Right hindlimb (tissue), 1 donor: Measurements from ENCODE around the gene ZNF546.
"Not testable (repeated sequence)": the region's sequence is repeated elsewhere in the genome, so short reads cannot be mapped to it uniquely, and the experiment has no call there.

ENCODE experiments used
- DNase-seq: peaks from one replicate; pipeline ENCODE4 v3.0.0-alpha.2; 2018

Gene ZNF546

DNA sequence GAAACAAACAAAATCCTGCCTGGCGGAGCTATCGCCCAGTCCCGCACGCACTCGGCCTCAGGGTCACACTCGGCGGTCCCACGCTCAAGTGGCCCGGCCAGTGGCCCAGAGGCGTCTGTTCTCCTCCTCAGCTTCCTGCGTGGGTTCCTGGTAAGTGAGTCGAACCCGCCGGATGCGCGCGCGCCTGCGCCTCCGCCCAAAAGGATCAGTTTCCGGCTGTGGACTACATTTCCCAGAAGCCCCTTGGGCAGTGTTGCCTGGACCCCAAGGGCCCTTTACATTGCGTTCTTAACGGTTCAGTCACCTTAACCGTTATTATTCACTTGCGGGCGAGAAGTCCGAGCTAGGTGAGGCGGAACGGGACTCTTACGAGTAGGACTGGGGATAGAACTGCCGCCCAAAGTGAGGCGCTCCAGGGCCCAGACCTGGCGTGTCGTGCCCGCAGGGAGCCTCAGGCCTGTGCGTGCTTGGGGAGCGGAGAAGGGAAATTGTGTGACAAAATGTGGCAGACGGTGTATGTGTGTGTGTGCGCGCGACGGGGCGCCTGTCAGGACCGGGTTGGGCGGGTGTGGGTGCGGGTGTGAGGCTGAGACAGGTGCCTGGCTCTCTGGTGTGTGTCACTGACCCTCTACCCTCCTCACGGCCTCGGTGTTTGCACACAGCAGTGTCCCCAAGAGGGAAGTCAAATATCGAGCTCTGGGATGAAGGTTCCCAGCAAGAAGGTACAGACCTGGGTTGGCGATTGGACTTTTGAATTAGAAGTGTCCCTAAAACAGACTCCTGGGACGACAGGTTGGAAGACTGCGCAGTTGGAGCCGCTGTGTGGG, at the start of gene ZNF546:
ZNF546 (plus strand) TSS at position 250 of the 827 bp plus-strand sequence. CDS start 1,267 bp downstream, outside the sequence.
- DNase-seq, result peak; percentile 94

DNA sequence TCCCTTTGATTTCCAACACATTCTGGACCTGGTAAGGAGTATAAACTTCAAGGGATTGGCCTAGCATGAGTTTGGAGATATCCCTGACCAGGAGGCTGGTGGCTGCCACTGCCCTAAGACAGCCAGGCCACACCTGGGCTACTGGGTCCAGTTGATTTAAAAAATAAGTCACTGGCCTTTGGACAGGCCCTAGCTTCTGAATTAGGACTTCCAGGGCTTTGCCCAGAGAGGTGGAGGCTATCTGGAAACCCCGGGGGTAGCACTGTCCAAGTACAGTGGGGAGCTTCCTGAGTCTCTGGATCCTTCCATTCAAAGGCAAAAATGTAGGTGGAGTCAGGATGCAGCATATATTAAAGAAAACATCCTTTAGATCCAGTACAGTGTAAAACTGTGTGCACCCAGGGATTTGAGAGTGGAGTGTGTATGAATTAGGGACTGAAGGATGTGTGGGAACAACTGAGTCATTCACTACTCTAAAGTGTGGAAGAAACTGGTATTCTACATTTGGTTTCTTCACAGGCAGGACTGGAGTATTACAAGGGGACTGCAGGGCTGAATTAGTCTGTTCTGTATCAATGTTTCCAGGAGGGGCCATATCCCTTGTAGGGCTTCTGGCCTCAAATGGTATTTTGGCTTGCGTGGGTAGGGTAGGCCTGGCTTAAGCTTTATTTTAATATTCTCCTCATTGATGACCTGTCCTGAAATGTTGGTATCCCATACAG, 47.7 kb upstream of the ZNF546 start:
- DNase-seq, result no peak

DNA sequence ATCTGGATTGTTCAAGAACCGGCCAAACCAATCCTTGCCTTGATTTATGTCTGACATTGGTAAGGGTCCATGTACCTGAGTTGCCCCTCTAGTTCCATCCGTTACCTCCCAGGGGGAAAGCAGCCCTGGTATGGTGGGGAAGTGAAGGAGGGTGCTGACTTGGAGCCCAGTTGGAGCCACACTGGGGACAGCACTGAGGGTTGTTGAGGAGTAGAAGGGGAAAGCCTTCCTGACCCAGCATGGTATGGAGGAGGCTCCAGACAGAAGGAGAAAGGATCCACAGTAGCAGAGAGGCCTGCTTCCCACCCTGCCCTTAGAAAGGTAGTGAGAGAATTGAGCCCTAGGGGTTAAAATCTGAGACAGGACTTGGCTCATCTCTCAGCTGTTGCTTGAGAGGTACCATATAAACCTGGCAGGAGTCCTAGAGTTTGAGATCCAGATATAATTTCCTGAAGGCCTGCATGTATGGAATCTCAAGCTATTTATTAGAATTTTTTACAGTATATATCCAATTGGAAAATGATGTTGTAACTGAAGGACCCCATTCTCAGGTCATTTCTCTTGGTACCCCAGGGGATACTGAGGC, 45.7 kb upstream of the ZNF546 start:
- DNase-seq, result no peak

DNA sequence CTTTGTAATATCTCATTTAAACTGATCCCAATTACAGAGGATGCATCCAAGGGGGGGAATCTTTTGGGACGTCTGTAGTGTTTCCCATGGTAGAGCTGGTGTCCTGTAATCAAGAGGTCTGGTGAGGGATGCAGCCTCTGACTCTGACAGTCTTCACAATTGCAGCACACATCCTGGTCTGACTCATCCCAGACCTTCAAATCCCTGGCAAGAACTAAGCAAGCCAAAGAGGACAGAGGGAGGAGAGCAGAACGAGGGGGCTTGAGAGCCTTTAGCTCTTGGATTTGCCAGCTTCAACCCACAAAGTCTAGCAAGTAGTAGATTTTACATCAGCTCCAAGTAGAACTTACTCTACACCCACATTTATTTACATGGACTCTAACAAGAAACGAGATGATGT, 45.2 kb upstream of the ZNF546 start:
- no peak for DNase-seq

DNA sequence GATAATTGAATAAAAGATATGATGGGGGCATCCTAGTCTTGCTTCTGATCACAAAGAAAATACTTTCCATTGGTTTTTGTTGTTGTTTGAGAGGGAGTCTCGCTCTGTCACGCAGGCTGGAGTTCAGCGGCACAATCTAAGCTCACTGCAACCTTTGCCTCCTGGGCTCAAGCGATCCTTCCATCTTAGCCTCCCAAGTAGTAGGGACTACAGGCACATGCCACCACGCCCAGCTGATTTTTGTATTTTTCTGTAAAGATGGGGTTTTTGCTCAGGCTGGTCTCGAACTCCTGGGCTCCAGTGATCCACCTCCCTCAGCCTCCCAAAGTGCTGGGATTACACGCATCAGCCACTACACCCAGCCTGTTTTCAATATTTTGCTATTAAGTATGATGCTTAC, 42.9 kb upstream of the ZNF546 start:
- no peak for DNase-seq

DNA sequence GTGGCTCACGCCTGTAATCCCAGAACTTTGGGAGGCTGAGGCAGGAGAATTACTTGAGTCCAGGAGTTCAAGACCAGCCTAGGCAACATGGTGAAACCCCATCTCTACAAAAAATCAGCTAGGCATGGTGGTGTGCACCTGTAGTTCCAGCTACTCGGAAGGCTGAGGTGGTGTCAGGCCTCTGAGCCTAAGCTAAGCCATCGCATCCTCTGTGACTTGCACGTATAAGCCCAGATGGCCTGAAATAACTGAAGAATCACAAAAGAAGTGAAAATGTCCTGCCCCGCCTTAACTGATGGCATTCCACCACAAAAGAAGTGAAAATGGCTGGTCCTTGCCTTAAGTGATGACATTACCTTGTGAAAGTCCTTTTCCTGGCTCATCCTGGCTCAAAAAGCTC, 39.0 kb upstream of the ZNF546 start:
- DNase-seq, result not testable (repeated sequence)

DNA sequence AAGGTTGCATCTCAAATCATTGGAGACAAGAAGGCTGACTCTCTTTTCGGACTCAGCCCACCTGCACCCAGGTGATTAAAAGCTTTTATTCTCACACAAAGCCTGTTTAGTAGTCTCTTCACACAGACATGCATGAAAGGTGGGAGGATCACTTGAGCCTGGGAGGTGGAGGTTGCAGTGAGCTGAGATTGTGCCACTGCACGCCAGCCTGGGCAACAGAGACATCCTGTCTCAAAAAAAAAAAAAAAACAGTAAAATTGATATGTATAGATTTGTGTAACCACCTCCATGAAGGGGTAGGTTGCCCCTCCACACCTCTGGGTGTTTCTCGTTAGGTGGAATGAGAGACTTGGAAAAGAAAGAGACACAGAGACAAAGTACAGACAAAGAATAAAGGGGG, 37.9 kb upstream of the ZNF546 start:
- DNase-seq, result not testable (repeated sequence)

DNA sequence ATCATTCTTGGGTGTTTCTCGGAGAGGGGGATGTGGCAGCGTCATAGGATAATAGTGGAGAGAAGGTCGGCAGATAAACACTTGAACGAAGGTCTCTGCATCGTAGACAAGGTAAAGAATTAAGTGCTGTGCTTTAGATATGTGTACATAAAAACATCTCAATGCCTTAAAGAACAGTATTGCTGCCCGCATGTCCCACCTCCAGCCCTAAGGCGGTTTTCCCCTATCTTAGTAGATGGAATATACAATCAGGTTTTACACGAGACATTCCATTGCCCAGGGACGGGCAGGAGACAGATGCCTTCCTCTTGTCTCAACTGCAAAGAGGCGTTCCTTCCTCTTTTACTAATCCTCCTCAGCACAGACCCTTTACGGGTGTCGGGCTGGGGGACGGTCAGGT, 37.5 kb upstream of the ZNF546 start:
- DNase-seq, result not testable (repeated sequence)

DNA sequence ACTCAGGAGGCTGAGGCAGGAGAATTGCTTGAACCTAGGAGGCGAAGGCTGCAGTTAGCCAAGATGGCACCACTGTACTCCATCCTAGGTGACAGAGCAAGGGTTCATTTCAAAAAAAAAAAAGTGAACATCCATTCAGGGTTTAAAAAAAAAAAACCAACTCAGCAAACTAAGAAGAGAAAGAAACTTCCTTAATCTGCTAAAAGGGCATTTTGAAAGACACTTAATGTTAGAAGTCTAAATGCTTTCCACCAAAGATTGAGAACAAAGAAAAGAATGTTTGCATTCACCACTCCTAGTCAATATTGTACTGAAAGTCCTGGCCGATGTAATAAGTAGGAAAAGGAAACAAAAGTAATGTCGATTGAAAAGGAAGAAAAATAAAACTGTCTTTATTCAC, 33.0 kb upstream of the ZNF546 start:
- no peak for DNase-seq

DNA sequence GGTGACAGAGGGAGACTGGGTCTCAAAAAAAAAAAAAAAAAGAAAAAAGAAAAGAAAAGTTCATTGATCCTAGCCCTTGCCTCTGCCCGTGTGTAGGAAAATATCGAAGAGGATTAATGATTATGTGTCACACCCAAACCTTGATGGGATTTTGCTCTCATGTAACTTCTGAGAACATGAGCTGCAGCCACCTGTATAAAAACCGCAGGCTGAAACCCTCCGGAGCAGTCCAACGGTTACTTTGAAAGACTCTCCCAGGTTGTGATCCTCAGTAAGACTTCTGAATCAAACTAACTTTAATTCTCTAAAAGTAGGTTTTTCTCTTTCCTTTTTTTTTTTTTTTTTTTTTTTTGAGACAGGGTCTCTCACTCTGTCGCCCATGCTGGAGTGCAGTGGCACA, 30.2 kb upstream of the ZNF546 start:
- DNase-seq, result no peak

DNA sequence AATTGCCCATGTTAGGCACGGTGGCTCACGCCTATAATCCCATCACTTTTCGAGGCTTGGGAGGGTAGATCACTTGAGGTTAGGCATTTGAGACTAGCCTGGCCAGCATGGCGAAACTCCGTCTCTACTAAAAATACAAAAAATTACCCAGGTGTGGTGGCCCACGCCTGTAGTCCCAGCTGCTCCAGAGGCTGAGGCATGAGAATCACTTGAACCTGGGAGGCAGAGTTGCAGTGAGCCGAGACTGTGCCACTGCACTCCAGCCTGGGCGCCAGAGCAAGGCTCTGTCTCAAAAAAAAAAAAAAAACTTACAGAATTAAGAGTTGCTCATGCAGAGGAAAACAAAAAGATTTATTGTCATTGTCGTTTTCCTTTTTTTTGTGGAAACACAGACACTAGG, 29.3 kb upstream of the ZNF546 start:
- no peak for DNase-seq

DNA sequence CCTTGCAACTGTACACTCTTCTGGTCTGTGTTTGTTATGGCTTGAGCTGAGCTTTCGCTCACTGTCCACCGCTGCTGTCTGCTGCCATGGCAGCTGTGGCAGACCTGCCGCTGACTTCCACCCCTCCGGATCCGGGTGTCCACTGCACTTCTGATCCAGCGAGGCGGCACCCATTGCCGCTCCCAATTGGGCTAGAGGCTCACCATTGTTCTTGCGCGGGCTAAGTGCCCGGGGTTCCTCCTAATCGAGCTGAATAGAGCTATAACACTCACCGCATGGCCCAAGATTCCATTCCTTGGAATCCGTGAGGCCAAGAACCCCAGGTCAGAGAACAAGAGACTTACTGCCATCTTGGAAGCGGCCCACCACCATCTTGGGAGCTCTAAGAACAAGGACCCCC, 28.1 kb upstream of the ZNF546 start:
- DNase-seq, result no peak

DNA sequence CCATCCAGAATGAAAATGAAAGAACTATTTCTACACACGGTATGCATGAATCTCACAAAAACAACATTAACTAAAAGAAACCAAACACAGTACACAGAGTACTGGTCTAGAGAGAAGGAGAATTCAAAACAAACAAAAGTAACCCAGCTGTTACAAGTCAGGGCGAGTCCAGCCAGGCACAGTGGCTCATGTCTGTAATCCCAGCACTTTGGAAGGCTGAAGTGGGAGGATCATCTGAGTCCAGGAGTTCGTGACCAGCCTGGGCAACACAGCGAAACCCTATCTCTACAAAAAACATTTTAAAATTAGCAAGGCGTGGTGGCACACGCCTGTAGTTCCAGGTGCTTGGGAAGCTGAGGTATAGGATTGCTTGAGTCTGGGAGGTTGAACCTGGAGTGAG, 27.6 kb upstream of the ZNF546 start:
- DNase-seq, result no peak

DNA sequence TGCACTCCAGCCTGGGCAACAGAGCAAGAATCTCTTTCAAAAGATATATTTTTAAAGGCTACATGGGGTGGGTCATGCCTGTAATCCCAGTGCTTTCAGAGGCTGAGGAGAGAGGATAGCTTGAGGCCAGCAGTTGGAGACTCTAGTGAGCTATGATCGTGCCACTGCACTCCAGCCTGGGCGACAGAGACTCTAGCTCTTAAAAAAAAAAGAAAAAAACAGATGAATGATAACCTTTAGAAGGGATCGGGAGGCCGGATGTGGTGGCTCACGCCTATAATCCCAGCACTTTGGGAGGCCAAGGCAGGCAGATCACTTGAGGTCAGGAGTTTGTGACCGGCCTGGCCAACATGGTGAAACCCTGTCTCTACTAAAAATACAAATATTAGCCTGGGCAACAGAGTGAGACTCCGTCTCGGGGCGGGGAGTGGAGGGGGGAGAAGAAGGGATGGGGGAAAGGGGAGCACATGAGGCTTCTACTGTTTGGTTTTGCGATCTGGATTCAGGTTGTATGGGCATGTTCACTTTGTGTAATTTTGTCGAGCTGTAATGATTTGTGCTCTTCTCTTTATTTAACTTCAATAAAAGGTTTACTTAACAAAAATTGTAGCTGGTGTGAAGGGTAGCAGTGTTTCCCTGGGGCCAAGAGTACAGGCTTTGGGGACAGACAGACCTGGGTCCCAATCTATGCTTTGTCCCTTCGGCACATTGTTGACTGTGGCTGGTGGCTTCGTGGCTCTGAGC, 27.0 kb upstream of the ZNF546 start:
- no peak for DNase-seq

DNA sequence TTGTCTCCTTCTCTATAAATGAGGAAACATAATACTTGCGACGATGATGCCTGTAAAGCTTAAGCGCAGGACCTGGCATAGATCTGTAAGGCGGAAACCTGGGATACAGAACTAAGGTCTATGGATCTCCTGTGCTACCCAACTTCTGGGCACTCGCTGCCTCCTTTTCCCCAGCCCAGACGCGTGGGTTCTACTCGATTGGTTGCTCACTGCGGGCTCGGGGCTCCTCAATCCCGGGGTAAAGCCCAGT, 26.5 kb upstream of the ZNF546 start:
- no peak for DNase-seq

DNA sequence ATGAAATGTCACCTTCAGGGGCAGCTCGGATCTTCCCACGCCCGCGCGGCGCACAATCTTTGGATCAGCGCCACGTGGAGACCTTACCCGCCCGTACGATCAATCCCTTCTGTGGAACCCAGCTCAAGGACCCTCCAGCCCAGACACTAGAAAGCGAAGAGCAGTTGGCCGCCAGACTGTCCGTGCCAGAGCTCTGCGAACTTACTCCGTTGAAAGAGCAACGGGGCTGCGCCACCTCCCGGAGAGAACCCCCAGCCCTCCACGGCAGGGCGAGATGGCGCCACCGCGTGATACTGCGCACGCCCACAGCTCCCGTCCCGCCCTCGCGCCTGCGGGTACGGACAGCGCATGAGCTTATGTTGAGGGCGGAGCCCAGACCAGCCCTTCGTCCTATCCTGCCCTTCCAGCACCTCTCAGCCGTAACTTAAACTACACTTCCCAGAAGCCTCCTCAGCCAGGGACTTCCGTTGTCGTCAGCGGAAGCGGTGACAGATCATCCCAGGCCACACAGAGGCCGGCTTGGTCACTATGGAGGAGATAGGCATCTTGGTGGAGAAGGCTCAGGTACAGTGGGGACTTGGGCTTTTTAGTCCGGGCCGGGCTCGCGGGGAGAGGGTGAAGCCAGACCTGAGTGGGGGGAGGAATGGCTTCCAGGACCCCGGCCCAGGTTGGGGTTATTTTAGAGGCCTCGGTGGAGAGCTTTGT, 26.0 kb upstream of the ZNF546 start, which contains the start of gene PSMC4:
PSMC4 (plus strand) TSS at position 491 of the 705 bp plus-strand sequence; CDS start at position 529, 38 bp downstream.
- DNase-seq, result peak; percentile 99

DNA sequence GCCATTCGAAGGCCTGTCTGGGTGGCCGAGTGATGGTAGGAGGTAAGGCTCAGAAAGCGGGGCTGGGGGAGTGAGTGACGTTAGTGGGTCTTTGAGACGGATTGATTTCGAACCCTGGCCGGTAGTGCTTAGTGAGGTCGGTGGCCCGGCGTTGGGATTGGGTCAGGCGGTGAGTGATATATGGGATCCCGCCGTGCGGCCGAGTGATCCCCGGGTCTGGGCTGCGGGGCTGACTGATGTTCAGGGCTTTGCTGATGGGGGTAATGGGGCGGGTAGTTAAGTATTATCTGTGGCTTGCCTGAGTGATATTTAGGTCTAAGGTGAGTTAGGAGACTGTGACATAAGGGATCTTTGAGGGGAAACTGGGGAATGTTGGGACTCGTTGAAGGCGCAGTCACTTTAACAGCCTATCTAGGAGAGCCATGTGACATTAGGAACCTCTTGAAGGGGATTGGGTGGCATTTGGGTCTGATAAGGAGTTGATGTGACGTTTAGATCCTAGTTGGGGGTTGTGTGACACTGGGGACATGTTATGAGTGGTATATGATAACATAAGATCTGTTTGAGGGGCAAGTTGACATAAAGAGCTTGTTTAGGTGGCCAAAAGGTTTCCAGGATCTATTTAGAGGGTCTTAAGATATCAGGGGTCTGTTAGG, 25.4 kb upstream of the ZNF546 start:
- DNase-seq, result no peak

DNA sequence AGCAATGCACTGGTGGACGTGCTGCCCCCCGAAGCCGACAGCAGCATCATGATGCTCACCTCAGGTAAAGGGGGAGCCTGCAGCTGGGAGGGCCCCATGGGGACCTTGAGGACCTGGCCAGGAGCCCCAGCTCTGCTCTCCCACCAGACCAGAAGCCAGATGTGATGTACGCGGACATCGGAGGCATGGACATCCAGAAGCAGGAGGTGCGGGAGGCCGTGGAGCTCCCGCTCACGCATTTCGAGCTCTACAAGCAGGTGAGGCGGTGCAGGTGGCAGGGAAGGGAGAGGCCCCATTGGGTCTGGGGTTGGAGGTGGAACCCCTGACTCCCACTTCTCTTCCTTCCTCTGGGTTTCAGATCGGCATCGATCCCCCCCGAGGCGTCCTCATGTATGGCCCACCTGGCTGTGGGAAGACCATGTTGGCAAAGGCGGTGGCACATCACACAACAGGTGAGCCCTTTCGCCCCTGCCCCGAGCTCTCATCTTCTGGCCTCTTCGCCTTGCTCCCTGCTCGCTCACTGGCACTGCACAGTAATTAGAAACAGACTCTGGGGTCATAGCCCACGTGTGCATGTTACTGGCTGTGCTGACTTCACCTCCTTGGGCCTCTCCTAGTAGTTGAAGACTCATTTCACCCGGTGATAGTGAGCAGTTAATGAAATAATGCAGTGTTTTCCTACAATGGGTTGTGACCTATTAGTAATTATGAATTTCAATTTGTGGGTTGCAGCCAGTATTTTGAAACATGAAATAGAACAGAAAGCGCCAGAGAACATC, 22.3 kb upstream of the ZNF546 start:
- no peak for DNase-seq

DNA sequence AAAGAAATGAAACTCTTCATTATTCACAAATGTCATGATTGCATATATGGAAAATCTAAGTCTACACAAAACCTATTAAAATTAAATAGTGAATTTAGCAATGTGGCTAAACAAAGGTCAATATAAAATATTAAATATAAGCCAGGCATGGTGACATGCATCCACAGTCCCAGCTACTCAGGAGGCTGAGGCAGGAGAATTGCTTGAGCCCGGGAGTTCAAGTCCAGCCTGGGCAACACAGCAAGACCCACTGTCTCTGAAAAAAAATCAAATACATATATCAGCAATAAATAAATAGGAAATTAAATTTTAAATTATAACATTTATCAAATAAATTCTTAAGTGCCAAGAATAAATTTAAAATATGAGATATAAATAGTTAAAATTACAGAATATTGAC, 14.0 kb upstream of the ZNF546 start:
- no peak for DNase-seq

DNA sequence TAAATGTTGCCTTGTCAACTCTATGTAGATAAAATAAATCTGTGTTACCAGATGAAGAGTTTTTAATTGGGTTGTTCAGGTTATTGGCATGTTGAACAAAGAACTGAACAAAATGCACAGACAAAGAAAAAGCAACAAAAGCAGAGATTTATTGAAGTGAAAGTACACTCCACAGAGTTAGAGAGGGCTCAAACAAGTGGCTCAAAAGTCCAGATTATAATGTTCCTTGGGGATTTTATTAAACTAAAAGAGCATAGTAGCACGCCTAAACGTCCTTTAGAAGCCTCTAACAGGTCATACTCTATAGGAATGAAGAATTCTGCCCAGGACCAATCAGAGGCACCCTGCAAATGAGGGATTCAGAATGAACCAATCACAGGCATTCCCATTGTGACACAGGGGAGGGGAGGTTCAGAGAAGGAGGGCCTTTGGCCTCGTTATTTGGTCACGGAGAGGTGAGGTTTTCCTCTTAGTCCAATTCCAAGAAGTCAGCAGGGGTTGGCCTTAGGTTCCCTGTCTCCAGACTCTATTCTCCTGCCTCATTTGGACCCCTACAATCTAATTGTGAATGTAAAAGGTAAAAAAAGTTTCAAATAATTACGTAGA, 13.1 kb upstream of the ZNF546 start:
- no peak for DNase-seq

DNA sequence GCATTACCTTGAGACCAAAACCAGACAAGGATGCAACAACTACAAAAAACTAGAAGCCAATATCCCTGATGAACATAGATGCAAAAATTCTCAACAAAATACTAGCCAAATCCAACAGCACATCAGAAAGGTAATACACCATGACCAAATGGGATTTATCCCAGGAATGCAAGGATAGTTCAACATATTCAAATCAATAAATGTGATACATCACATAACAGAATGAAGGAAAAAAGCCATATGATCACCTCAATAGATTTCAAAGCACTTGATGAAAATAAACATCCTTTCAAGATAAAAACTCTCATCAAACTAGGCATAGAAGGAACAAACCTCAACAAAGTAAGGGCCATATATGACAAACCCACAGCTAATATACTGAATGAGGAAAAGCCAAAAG, 10.2 kb upstream of the ZNF546 start:
- DNase-seq, result no peak
